ENCODE data around the gene NONO.

The NONO gene

DNA sequence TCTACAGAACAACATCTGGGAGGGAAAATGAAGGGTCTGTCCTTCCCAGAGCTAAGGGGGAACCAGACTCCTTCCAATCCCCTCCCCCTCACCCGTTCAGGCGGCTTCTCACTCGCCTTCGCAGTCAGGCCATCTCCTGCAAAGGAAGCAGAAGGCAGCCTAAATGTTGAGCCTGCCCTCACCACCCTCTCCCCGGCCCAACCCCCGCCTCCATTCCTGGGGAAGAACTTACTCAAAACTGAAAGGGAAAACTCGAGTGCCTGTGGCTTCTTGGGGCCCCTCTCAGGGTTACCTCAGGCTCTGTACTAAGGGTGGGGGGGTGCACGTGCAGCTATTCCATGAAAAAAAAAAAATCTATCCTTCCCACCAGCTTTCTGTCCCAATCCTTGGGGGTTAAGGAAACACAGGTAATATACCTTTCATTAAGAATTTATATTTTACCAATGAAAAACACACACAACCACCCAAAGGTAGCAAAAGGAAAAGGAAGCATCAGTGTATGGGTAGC is 31.9 kb upstream of the NONO start:
- TF ChIP-seq POLR2AphosphoS5 (IDR thresholded peaks at IDR 0.05; ENCODE audit: low read depth, low read length), result no peak
- TF ChIP-seq, protein P1, sequence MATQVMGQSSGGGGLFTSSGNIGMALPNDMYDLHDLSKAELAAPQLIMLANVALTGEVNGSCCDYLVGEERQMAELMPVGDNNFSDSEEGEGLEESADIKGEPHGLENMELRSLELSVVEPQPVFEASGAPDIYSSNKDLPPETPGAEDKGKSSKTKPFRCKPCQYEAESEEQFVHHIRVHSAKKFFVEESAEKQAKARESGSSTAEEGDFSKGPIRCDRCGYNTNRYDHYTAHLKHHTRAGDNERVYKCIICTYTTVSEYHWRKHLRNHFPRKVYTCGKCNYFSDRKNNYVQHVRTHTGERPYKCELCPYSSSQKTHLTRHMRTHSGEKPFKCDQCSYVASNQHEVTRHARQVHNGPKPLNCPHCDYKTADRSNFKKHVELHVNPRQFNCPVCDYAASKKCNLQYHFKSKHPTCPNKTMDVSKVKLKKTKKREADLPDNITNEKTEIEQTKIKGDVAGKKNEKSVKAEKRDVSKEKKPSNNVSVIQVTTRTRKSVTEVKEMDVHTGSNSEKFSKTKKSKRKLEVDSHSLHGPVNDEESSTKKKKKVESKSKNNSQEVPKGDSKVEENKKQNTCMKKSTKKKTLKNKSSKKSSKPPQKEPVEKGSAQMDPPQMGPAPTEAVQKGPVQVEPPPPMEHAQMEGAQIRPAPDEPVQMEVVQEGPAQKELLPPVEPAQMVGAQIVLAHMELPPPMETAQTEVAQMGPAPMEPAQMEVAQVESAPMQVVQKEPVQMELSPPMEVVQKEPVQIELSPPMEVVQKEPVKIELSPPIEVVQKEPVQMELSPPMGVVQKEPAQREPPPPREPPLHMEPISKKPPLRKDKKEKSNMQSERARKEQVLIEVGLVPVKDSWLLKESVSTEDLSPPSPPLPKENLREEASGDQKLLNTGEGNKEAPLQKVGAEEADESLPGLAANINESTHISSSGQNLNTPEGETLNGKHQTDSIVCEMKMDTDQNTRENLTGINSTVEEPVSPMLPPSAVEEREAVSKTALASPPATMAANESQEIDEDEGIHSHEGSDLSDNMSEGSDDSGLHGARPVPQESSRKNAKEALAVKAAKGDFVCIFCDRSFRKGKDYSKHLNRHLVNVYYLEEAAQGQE (IDR thresholded peaks at IDR 0.05; ENCODE audit: insufficient read depth in 1 of 2, low read depth in 2 of 2, low read length in 2 of 2), result no peak
- no peak for TF ChIP-seq FOXP2 (optimal IDR thresholded peaks at IDR 0.05; ENCODE audit: borderline replicate concordance, extremely low read depth, extremely low read length, insufficient read depth)
- TF ChIP-seq TAF1 (IDR thresholded peaks at IDR 0.05; ENCODE audit: borderline replicate concordance, insufficient read depth, low read length), result no peak
- no peak for TF ChIP-seq SIN3A (IDR thresholded peaks at IDR 0.05; ENCODE audit: borderline replicate concordance, insufficient read depth, low read length)

DNA sequence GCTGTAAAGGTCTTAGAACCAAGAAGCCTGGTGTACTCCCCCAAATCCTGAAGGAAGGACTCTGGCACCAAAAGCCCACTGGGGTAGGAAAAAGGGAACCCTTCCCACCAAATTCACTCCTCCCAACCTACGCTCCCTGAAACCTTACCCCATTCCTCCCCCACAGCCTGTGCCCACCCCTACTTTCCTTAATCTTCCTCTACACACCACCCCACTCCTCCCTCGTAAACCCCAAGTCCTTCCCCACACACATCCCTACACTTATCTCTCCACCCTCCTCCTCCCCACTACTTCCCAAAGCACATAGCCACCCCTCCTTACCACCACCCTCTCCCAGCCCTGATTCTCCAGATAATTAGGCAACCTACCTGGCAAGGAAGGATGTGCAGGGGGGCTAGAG is 31.2 kb upstream of the NONO start:
- TF ChIP-seq, protein P1 (IDR thresholded peaks at IDR 0.05; ENCODE audit: insufficient read depth in 1 of 2, low read depth in 2 of 2, low read length in 2 of 2), result no peak
- TF ChIP-seq SIN3A (IDR thresholded peaks at IDR 0.05; ENCODE audit: borderline replicate concordance, insufficient read depth, low read length) (no peak), FOXP2 (optimal IDR thresholded peaks at IDR 0.05; ENCODE audit: borderline replicate concordance, extremely low read depth, extremely low read length, insufficient read depth) (no peak), TAF1 (IDR thresholded peaks at IDR 0.05; ENCODE audit: borderline replicate concordance, insufficient read depth, low read length) (no peak), POLR2AphosphoS5 (IDR thresholded peaks at IDR 0.05; ENCODE audit: low read depth, low read length) (no peak; the same call in 1 of the 2 replicates)

DNA sequence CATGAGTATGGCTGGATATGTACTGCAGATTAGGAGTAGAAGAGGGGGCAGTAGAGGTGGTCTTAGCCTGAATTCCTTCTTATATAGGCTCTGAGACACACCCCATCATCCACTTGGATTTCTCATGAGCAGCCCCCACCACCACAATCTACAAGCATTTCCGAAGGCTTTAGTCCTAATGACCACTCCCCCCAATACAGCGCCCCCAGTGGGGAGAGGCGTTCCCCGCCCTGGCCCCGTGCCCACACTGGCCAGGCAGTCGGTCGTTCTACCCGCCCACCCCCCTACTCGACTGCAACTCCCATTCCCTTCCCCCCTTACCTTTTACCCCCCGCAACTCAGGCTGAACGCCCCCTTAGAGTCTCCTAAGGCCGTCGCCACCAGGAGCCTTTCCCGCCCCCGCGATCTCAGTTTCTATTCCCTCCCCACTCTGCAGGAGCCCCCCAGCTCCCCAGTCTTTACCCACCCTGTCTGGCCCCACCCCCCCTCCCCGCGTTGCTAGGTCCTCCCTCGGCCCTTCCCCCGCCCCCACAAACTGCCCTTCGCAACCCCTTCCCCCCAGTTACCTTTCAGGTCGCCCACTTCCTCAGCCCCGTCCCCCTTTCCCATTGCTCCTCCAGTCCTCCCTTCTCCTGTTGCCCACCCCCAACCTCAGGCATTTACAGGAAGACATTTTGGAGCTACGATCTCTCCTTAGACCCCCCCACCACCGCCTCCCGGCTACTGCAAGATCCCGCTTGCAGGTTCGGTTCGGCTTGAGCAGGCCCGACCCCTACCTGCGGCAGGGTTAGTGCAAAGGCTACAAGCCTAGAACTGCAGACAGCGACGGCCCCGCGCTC is 30.0 kb upstream of the NONO start:
- TF ChIP-seq, protein P1 (IDR thresholded peaks at IDR 0.05; ENCODE audit: insufficient read depth in 1 of 2, low read depth in 2 of 2, low read length in 2 of 2), result no peak
- TF ChIP-seq POLR2AphosphoS5 (IDR thresholded peaks at IDR 0.05; ENCODE audit: low read depth, low read length) (no peak), SIN3A (IDR thresholded peaks at IDR 0.05; ENCODE audit: borderline replicate concordance, insufficient read depth, low read length) (no peak)

DNA sequence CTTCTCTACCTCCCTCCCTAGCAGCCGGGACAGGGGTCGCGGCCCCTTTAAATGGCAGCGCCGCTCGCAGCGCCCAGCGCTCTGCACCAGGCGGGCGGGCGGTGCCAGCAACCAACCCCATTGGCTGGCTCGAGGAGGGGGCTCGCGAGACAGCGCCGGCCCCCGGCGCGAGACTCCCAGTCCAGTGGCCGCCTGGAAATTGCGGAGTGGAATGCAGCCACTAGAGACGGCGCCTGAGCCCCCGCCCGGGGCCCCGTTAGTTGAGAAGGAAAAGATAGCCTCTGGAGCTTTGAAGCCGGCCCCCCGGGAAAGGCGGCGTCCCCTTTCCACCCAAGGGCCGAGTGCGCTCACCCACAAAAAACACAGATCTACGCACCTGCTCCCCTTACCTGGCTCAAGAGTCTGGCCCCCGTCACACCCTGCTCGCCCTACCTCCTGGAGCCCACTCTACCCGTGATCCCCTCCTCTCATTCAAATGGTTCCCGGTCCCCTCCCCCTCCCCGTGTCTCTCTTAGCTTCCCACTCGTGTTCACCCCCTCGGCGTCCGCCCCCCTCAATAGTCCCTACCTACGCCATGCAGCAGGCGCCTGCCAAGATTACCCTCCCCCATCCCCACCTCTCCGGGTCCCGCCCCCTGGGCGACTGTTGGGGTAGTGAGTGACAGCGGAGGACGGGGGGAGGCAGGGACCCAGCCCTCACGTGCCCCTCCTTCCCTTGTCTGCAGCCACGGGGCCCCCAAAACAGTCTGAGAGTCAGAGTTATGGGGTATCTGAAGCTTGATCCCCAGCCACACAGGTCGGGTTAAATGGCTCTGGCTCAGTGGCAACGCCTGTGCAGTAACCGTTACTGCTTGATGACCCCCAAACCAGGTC is 29.1 kb upstream of the NONO start, which contains the start of gene ZMYM3:
Gene ZMYM3 (minus strand): TSS at position 49 of the 872 bp plus-strand sequence. CDS start 885 bp downstream, outside the sequence.
- TF ChIP-seq SIN3A (IDR thresholded peaks at IDR 0.05; ENCODE audit: borderline replicate concordance, insufficient read depth, low read length), result no peak
- TF ChIP-seq POLR2AphosphoS5 (IDR thresholded peaks at IDR 0.05; ENCODE audit: low read depth, low read length), result no peak
- TF ChIP-seq TAF1 (IDR thresholded peaks at IDR 0.05; ENCODE audit: borderline replicate concordance, insufficient read depth, low read length), result no peak
- TF ChIP-seq FOXP2 (optimal IDR thresholded peaks at IDR 0.05; ENCODE audit: borderline replicate concordance, extremely low read depth, extremely low read length, insufficient read depth), result no peak
- TF ChIP-seq, protein P1 (IDR thresholded peaks at IDR 0.05; ENCODE audit: insufficient read depth in 1 of 2, low read depth in 2 of 2, low read length in 2 of 2), result no peak

Measured in PFSK-1 (cell line).